ENCODE results near the gene ADGRG1. TPM values are rescaled to one million over a fixed set of nuclear protein-coding genes. Genes with fewer than 3 reads are reported as not detected.

Gene ADGRG1
- total RNA-seq, 1 donor from 2014 or later = 97.7 TPM

DNA sequence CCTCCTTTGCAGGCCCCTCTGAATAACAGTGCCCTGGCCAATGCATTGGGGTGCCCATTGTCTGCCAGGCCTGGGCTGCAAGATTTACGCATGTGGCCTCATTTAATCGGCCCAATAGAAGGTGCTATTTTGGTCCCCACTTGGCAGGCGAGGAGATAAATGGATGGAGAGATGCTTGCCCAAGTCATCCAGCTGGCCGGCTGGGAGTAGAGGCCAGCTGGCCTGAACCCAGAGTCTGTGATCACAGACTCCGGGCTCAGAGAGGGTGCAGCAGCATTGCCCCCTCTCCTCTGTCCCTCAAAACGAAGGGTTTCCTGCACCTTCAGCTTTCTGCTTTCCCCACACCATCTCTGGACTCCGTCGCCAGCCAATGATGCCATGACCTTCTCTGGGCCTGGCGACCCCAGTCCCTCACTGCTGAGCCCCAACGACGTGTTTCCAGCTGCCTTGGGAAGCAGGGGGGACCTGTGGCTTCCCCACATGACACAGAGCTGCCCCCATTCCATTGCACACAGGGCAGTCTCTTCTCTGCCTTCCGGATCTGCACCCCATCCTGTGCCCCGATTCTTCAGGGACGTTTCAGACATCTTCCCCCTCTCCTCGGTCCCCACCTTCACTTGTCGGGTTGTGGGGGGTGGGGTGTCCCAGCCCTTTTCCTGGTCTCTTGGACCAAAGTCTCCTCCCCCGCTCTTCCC lies 3.5 kb upstream of the ADGRG1 start:
- Histone ChIP-seq H3K4me1 (peaks cover 60% of the 10 kb centered on the region), H3K36me3 (no peaks in the 10 kb centered on the region), H3K27me3 (no peaks in the 10 kb centered on the region), H3K9me3 (no peaks in the 10 kb centered on the region), H3K4me3 (no peak overlapping the region), H3K27ac (no peak overlapping the region)
- TF ChIP-seq, protein P1, sequence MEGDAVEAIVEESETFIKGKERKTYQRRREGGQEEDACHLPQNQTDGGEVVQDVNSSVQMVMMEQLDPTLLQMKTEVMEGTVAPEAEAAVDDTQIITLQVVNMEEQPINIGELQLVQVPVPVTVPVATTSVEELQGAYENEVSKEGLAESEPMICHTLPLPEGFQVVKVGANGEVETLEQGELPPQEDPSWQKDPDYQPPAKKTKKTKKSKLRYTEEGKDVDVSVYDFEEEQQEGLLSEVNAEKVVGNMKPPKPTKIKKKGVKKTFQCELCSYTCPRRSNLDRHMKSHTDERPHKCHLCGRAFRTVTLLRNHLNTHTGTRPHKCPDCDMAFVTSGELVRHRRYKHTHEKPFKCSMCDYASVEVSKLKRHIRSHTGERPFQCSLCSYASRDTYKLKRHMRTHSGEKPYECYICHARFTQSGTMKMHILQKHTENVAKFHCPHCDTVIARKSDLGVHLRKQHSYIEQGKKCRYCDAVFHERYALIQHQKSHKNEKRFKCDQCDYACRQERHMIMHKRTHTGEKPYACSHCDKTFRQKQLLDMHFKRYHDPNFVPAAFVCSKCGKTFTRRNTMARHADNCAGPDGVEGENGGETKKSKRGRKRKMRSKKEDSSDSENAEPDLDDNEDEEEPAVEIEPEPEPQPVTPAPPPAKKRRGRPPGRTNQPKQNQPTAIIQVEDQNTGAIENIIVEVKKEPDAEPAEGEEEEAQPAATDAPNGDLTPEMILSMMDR (IDR thresholded peaks at IDR 0.05) = no peak
- TF ChIP-seq POLR2AphosphoS5 (IDR thresholded peaks at IDR 0.05; ENCODE audit: insufficient read depth in 1 of 2, low read depth in 1 of 2) (no peak), POLR2A (IDR thresholded peaks at IDR 0.05) (no peak)
- no peak for DNase-seq (ENCODE audit: extremely low spot score in 2 of 2)
- intact Hi-C loops (cut with DNase I) = no loop called here

DNA sequence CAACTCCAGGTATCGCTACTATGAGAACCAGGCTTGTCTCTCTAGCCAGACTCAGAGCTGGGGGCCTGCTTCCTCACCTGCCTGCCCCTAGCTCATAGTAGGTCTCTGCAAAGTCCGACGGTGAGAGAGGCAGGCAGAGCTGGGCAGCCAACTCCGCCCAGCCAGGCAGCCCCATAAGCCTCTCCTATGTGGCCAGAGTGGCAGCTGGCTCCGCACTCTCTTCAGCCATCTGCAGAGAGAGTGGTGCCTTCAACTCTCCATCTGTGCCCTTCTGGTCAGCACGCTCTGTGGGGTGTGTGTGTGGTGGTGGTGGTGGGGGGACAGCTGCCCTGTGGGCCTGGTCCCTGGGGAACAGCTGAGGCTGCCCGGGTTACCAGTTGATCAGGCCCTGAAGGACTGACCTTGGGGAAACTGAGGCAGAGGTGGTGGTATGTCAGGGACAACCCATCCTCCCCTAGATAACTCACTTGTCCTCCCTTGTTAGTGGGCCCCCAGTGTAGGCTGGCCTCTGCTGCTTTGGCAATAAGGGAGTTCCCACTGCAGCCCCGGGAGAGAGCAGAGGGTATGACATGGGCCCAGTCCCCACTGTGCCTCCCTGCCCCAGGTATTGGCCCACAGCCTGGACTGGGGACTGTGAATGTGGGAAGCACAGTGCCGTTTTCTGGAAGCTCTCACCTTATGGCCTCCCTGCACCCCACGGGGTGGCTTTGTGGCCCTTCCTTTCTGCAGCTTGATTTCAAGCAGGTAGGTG lies 1.8 kb upstream of the ADGRG1 start:
- H3K27ac ChIP-seq = no peak overlapping the region
- TF ChIP-seq, protein P1 (IDR thresholded peaks at IDR 0.05) = no peak
- TF ChIP-seq POLR2A (IDR thresholded peaks at IDR 0.05) (no peak), POLR2AphosphoS5 (IDR thresholded peaks at IDR 0.05; ENCODE audit: insufficient read depth in 1 of 2, low read depth in 1 of 2) (no peak)
- no peak for DNase-seq (ENCODE audit: extremely low spot score in 2 of 2)
- no peaks in the 10 kb centered on the region for H3K27me3 ChIP-seq
- peaks cover 57% of the 10 kb centered on the region for H3K4me1 ChIP-seq
- intact Hi-C loops (cut with DNase I) = no loop called here
- H3K4me3 ChIP-seq = no peak overlapping the region
- H3K36me3 ChIP-seq = no peaks in the 10 kb centered on the region
- H3K9me3 ChIP-seq = no peaks in the 10 kb centered on the region

GRCh38 chr16:57627184-57627871 lies 1.1 kb upstream of the ADGRG1 start:
- no peaks in the 10 kb centered on the region for H3K9me3 ChIP-seq
- H3K4me3 ChIP-seq = no peak overlapping the region
- H3K27ac ChIP-seq = peak overlapping the region; percentile 75
- TF ChIP-seq POLR2A (IDR thresholded peaks at IDR 0.05) = no peak
- TF ChIP-seq, protein P1 (IDR thresholded peaks at IDR 0.05) = no peak
- TF ChIP-seq POLR2AphosphoS5 (IDR thresholded peaks at IDR 0.05; ENCODE audit: insufficient read depth in 1 of 2, low read depth in 1 of 2) = no peak
- intact Hi-C loops (cut with DNase I) = no loop called here
- H3K27me3 ChIP-seq = no peaks in the 10 kb centered on the region
- H3K4me1 ChIP-seq = peaks cover 57% of the 10 kb centered on the region
- DNase-seq (ENCODE audit: extremely low spot score in 2 of 2) = no peak
- H3K36me3 ChIP-seq = no peaks in the 10 kb centered on the region

- intact Hi-C loops (cut with DNase I) = no loop called here
- Histone ChIP-seq H3K4me1 (peaks cover 45% of the 10 kb centered on the region), H3K27ac (peak overlapping the region; percentile 56), H3K4me3 (peak overlapping the region; percentile 39), H3K36me3 (no peaks in the 10 kb centered on the region), H3K27me3 (no peaks in the 10 kb centered on the region), H3K9me3 (no peaks in the 10 kb centered on the region)
- DNase-seq (ENCODE audit: extremely low spot score in 2 of 2) = no peak
- TF ChIP-seq POLR2AphosphoS5 (IDR thresholded peaks at IDR 0.05; ENCODE audit: insufficient read depth in 1 of 2, low read depth in 1 of 2) (no peak), POLR2A (IDR thresholded peaks at IDR 0.05) (no peak)
- TF ChIP-seq, protein P1 (IDR thresholded peaks at IDR 0.05) = no peak
These were observed 408 bp downstream of the ADGRG1 start for GRCh38 chr16:57628783-57629293.

Measured in vagina (tissue), 2 donors.